ENCODE measurements around the gene NDUFAF8. TPM values are rescaled to one million over a fixed set of nuclear protein-coding genes. Genes with fewer than 3 reads are reported as not detected.

Gene NDUFAF8
- total RNA-seq, 3 donors from 2014 or later (not counting 1 experiment from before 2014, with no cell fraction given), result 28.6 to 36.4 (median 34.9) TPM

GRCh38 chr17:81263371-81264181 is 24.5 kb downstream of the NDUFAF8 start:
- no peaks in the 10 kb centered on the region for H3K9me3 ChIP-seq (ENCODE audit: control insufficient read depth, insufficient read depth, low read length)
- no peaks in the 10 kb centered on the region for H3K9me3 Mint-ChIP-seq
- peaks cover 82% of the 10 kb centered on the region for H3K36me3 ChIP-seq (ENCODE audit: control insufficient read depth, insufficient read depth, low read length)
- peaks cover 5 to 7% of the 10 kb centered on the region in 2 donors for H3K4me1 Mint-ChIP-seq
- intact Hi-C loops (cut with micrococcal nuclease), result no loop called here
- no peaks in the 10 kb centered on the region for H3K27me3 ChIP-seq (ENCODE audit: control insufficient read depth, insufficient read depth, low read length)
- H3K27ac ChIP-seq (ENCODE audit: low read length), result no peak overlapping the region
- ATAC-seq (no peak), DNase-seq (no peak)
- H3K27ac Mint-ChIP-seq, result no peak overlapping the region
- no peaks in the 10 kb centered on the region for H3K4me1 ChIP-seq (ENCODE audit: control insufficient read depth, insufficient read depth, low read length)
- TF ChIP-seq, protein P1, sequence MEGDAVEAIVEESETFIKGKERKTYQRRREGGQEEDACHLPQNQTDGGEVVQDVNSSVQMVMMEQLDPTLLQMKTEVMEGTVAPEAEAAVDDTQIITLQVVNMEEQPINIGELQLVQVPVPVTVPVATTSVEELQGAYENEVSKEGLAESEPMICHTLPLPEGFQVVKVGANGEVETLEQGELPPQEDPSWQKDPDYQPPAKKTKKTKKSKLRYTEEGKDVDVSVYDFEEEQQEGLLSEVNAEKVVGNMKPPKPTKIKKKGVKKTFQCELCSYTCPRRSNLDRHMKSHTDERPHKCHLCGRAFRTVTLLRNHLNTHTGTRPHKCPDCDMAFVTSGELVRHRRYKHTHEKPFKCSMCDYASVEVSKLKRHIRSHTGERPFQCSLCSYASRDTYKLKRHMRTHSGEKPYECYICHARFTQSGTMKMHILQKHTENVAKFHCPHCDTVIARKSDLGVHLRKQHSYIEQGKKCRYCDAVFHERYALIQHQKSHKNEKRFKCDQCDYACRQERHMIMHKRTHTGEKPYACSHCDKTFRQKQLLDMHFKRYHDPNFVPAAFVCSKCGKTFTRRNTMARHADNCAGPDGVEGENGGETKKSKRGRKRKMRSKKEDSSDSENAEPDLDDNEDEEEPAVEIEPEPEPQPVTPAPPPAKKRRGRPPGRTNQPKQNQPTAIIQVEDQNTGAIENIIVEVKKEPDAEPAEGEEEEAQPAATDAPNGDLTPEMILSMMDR (IDR thresholded peaks at IDR 0.05), result no peak
- H3K27me3 Mint-ChIP-seq (ENCODE audit: low read depth in 2 of 2), result no peaks in the 10 kb centered on the region
- H3K4me3 Mint-ChIP-seq, result no peak overlapping the region
- WGBS (ENCODE audit: insufficient coverage), result 97% methylated on average over 40 of the region's 40 CpGs
- H3K4me3 ChIP-seq (ENCODE audit: low read length), result no peak overlapping the region
- H3K36me3 Mint-ChIP-seq, result no peaks in the 10 kb centered on the region

- H3K27me3 Mint-ChIP-seq (ENCODE audit: low read depth in 2 of 2), result no peaks in the 10 kb centered on the region
- no peaks in the 10 kb centered on the region for H3K36me3 Mint-ChIP-seq
- no peak for DNase-seq
- Histone ChIP-seq H3K27me3 (ENCODE audit: control insufficient read depth, insufficient read depth, low read length) (no peaks in the 10 kb centered on the region), H3K9me3 (ENCODE audit: control insufficient read depth, insufficient read depth, low read length) (no peaks in the 10 kb centered on the region), H3K4me3 (ENCODE audit: low read length) (no peak overlapping the region), H3K4me1 (ENCODE audit: control insufficient read depth, insufficient read depth, low read length) (no peaks in the 10 kb centered on the region), H3K27ac (ENCODE audit: low read length) (no peak overlapping the region), H3K36me3 (ENCODE audit: control insufficient read depth, insufficient read depth, low read length) (peaks cover 80% of the 10 kb centered on the region)
- TF ChIP-seq, protein P1 (IDR thresholded peaks at IDR 0.05), result no peak
- no peak for ATAC-seq
- no peak overlapping the region for H3K27ac Mint-ChIP-seq
- 97% methylated on average over 12 of the region's 12 CpGs for WGBS (ENCODE audit: insufficient coverage)
- peaks cover 5 to 7% of the 10 kb centered on the region in 2 donors for H3K4me1 Mint-ChIP-seq
- intact Hi-C loops (cut with micrococcal nuclease), result no loop called here
- H3K4me3 Mint-ChIP-seq, result no peak overlapping the region
- no peaks in the 10 kb centered on the region for H3K9me3 Mint-ChIP-seq
Measured at GRCh38 chr17:81264640-81265039, 25.5 kb downstream of the NDUFAF8 start.

GRCh38 chr17:81265576-81265975 is 26.5 kb downstream of the NDUFAF8 start:
- Histone ChIP-seq H3K4me1 (ENCODE audit: control insufficient read depth, insufficient read depth, low read length) (no peaks in the 10 kb centered on the region), H3K9me3 (ENCODE audit: control insufficient read depth, insufficient read depth, low read length) (no peaks in the 10 kb centered on the region), H3K27me3 (ENCODE audit: control insufficient read depth, insufficient read depth, low read length) (no peaks in the 10 kb centered on the region), H3K36me3 (ENCODE audit: control insufficient read depth, insufficient read depth, low read length) (peaks cover 80% of the 10 kb centered on the region), H3K27ac (ENCODE audit: low read length) (no peak overlapping the region), H3K4me3 (ENCODE audit: low read length) (no peak overlapping the region)
- intact Hi-C loops (cut with micrococcal nuclease), result no loop called here
- H3K4me3 Mint-ChIP-seq, result no peak overlapping the region
- no peak for ATAC-seq
- peaks cover 5 to 7% of the 10 kb centered on the region in 2 donors for H3K4me1 Mint-ChIP-seq
- no peaks in the 10 kb centered on the region for H3K36me3 Mint-ChIP-seq
- 98% methylated on average over 22 of the region's 22 CpGs for WGBS (ENCODE audit: insufficient coverage)
- DNase-seq, result no peak
- no peaks in the 10 kb centered on the region for H3K27me3 Mint-ChIP-seq (ENCODE audit: low read depth in 2 of 2)
- no peak overlapping the region for H3K27ac Mint-ChIP-seq
- TF ChIP-seq, protein P1 (IDR thresholded peaks at IDR 0.05), result no peak
- no peaks in the 10 kb centered on the region for H3K9me3 Mint-ChIP-seq

Data from natural killer cell (primary cell).